ENCODE data around the gene ACP7. TPM values are rescaled to one million over a fixed set of nuclear protein-coding genes. Genes with fewer than 3 reads are reported as not detected.

The ACP7 gene
- total and polyA plus RNA-seq, 9 of the 15 experiments (the other 6 are each of a cell fraction or from before 2014, with no cell fraction given): not detected

GRCh38 chr19:39150235-39150634, 66.1 kb downstream of the ACP7 start:
- H3K27me3 ChIP-seq (ENCODE audit: control insufficient read depth in 2 of 2, insufficient read depth in 2 of 2, low read length in 2 of 2): no peaks in the 10 kb centered on the region
- WGBS (ENCODE audit: insufficient coverage, low coverage, missing lambda C conversion rate): 80% methylated on average over 5 of the region's 8 CpGs
- ChIA-PET POLR2A (interaction anchor here (1.4 kb wide), 1 partner anchor 160 kb away, joined by 7 read pairs; no protein-coding TSS in a partner anchor), CTCF (ENCODE audit: low intra/inter-chr PET ratio) (no interaction called here)
- H3K4me1 ChIP-seq (replicated peaks in 1 of 2; ENCODE audit: control insufficient read depth in 2 of 2, insufficient read depth in 2 of 2, low read length in 2 of 2): peaks cover 22 to 31% of the 10 kb centered on the region in 2 experiments; a peak in 4 of 5 replicates
- intact Hi-C loops (cut with micrococcal nuclease) (no loop called here), in situ Hi-C loops (cut with MboI) (no loop called here)
- peaks cover 4% of the 10 kb centered on the region; the same call in 1 of the 2 replicates for H4K20me1 ChIP-seq (replicated peaks; ENCODE audit: control insufficient read depth, insufficient read depth, low read length)
- TF ChIP-seq EGR1 (conservative IDR thresholded peaks at IDR 0.05) (peak; percentile 35), JUND (IDR thresholded peaks at IDR 0.05; ENCODE audit: borderline replicate concordance, low read depth, low read length) (peak; percentile 33; the same call in 1 of the 2 replicates), JUND (tag; IDR thresholded peaks at IDR 0.05; ENCODE audit: borderline replicate concordance, low read depth, low read length) (no peak), ARID1B (IDR thresholded peaks at IDR 0.05) (no peak)
- DNase-seq (ENCODE audit: extremely low read depth in 1 of 4, low spot score in 3 of 4) (no peak), ATAC-seq (no peak), FAIRE-seq (no peak)
- no peaks in the 10 kb centered on the region for H3K9me1 ChIP-seq (ENCODE audit: control insufficient read depth, insufficient read depth, low read length)
- no peak overlapping the region for H2AFZ ChIP-seq (ENCODE audit: low read depth, low read length)
- no peak overlapping the region for H3K4me3 ChIP-seq
- H3K4me2 ChIP-seq (ENCODE audit: insufficient read depth, low read length): no peak overlapping the region
- peak overlapping the region in 1 of 2 experiments; percentile 85; a peak in 2 of 4 replicates for H3K9ac ChIP-seq (ENCODE audit: insufficient read depth in 1 of 2, low read depth in 2 of 2, low read length in 2 of 2)
- no peaks in the 10 kb centered on the region for H3K36me3 ChIP-seq (ENCODE audit: control insufficient read depth, insufficient read depth, low read length)
- peaks cover 43% of the 10 kb centered on the region for H3K79me2 ChIP-seq (ENCODE audit: control insufficient read depth, insufficient read depth, low read length)
- no TSS peak for BruUV-seq (replicated peaks)
- H3K27ac ChIP-seq (ENCODE audit: extremely low read depth, low read depth, low read length): no peak overlapping the region
- no peaks in the 10 kb centered on the region for H3K9me3 ChIP-seq (replicated peaks; ENCODE audit: control insufficient read depth, insufficient read depth, low read depth, low read length)

Data from K562 (cell line).